Fibroblast of villous mesenchyme (primary cell): Measurements from ENCODE around the gene CD55. TPM values are rescaled to one million over a fixed set of nuclear protein-coding genes. Genes with fewer than 3 reads are reported as not detected.

Experiments
- DNase-seq: peaks from one replicate; pipeline ENCODE4 v3.0.0-alpha.2; 2010; ENCODE audit warnings: low read depth
- H3K4me3 ChIP-seq: 2 replicates; pipeline ENCODE4 v1.5.1; 2011; ENCODE audit warnings: low read depth, mild to moderate bottlenecking, low read length
- total RNA-seq: library from RNA; depleted of rRNA; stranded (reverse); fragments of >200 nt; gene quantifications from 2 replicates; pipeline ENCODE4 v1.2.3, GENCODE V29; 2012
- TF ChIP-seq, protein P1 (sequence below): IDR thresholded peaks from 2 replicates; pipeline ENCODE4 v1.5.1; 2012; ENCODE audit warnings: low read depth, mild to moderate bottlenecking, low read length; ENCODE audit not compliant: insufficient read depth

Gene CD55, protein sequence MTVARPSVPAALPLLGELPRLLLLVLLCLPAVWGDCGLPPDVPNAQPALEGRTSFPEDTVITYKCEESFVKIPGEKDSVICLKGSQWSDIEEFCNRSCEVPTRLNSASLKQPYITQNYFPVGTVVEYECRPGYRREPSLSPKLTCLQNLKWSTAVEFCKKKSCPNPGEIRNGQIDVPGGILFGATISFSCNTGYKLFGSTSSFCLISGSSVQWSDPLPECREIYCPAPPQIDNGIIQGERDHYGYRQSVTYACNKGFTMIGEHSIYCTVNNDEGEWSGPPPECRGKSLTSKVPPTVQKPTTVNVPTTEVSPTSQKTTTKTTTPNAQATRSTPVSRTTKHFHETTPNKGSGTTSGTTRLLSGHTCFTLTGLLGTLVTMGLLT
- total RNA-seq = 29.4 and 43.5 TPM in 2 replicates

DNA sequence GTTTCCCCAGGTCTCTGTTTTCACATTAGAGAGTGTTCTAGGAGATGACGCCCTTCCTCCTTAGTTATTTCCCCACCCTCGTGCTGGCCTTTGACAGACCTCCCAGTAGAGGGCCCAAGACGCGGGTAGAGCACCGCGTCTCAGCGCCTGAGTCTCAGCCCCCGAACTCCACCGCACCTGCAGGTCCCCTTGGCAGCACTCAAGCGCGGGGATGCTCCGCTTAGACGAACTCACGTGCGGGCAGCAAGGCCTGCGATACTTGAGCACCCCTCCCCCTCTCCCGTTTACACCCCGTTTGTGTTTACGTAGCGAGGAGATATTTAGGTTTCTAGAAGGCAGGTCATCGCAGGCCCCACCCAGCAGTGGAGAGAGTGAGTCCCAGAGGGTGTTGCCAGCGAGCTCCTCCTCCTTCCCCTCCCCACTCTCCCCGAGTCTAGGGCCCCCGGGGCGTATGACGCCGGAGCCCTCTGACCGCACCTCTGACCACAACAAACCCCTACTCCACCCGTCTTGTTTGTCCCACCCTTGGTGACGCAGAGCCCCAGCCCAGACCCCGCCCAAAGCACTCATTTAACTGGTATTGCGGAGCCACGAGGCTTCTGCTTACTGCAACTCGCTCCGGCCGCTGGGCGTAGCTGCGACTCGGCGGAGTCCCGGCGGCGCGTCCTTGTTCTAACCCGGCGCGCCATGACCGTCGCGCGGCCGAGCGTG lies at the start of gene CD55:
Gene CD55 (plus strand): TSS at position 600 of the 711 bp plus-strand sequence. CDS start 88 bp downstream, at position 688.
- DNase-seq = peak; percentile 98
- TF ChIP-seq, protein P1, sequence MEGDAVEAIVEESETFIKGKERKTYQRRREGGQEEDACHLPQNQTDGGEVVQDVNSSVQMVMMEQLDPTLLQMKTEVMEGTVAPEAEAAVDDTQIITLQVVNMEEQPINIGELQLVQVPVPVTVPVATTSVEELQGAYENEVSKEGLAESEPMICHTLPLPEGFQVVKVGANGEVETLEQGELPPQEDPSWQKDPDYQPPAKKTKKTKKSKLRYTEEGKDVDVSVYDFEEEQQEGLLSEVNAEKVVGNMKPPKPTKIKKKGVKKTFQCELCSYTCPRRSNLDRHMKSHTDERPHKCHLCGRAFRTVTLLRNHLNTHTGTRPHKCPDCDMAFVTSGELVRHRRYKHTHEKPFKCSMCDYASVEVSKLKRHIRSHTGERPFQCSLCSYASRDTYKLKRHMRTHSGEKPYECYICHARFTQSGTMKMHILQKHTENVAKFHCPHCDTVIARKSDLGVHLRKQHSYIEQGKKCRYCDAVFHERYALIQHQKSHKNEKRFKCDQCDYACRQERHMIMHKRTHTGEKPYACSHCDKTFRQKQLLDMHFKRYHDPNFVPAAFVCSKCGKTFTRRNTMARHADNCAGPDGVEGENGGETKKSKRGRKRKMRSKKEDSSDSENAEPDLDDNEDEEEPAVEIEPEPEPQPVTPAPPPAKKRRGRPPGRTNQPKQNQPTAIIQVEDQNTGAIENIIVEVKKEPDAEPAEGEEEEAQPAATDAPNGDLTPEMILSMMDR = peak; percentile 12
- peak within 1 kb of the TSS; percentile 74 for H3K4me3 ChIP-seq

- TF ChIP-seq, protein P1 = no peak
- DNase-seq = no peak
These were observed 46.6 kb upstream of the CD55 start for GRCh38 chr1:207274882-207275281.

DNA sequence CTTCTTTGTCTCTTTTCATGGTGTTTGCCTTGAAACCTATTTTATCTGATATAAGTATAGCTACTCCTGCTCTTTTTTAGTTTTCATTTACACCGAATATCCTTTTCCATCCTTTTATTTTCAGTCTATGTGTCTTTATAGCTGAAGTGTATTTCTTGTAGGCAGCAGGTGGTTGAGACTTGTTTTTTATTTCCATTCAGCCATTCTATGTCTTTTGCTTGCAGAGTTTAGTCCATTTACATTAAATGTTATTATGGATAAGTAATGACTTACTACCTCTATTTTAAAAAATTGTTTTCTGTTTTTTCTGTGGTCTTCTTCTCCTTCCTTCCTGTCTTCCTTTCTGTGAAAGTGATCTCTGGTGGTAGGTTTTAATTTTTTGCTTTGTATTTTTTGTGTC lies 45.0 kb upstream of the CD55 start:
- no peak for DNase-seq
- no peak overlapping the region for H3K4me3 ChIP-seq
- TF ChIP-seq, protein P1 = no peak

More at GRCh38 chr1:207274882-207275281, 46.6 kb upstream of the CD55 start:
- H3K4me3 ChIP-seq = no peak overlapping the region

- TF ChIP-seq, protein P1 = no peak
- no peak overlapping the region for H3K4me3 ChIP-seq
- DNase-seq = no peak
These were observed 44.2 kb upstream of the CD55 start for GRCh38 chr1:207277241-207277640.

GRCh38 chr1:207279652-207280051 lies 41.8 kb upstream of the CD55 start:
- no peak for DNase-seq
- H3K4me3 ChIP-seq = no peak overlapping the region
- TF ChIP-seq, protein P1 = no peak

DNA sequence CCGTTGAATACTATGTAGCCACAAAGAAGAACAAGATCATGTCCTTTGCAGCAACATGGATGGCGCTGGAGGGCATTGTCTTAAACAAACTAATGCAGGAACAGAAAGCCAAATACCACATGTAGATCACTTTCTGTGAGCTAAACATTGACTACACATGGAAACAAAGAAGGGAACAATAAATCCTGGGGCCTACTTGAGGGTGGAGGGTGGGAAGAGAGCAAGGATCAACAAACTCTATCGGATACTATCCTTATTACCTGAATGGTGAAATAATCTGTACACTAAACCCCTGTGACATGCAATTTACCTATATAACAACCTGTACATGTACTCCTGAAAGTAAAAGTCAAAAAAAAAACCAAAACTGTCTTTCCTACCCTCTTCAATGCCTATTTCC lies 40.8 kb upstream of the CD55 start:
- H3K4me3 ChIP-seq = no peak overlapping the region
- TF ChIP-seq, protein P1 = no peak
- DNase-seq = no peak
